Measurements from ENCODE around the gene RAPGEF2.

Gene RAPGEF2

DNA sequence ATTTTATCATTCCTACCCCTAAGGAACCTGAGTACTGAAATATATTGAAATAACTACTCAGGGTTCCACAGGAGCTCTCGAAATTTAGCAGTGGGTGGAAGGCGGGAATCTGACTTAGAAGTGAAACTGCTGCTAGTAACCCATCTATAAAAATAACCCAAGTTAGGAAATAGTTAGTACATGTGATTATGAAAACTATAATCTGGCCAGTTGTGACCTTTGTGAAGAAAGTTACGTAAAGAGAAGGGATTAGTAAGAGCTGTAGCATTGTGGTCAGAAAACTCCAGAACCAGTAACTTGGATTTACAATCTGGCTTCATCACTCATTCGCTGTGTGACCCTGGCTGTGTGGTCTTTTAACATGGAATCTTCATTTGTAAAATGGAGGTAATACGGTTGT, 175.5 kb downstream of the RAPGEF2 start:
- DNase-seq (ENCODE audit: low read depth, low spot score), result no peak

GRCh38 chr4:159279084-159279483, 176.2 kb downstream of the RAPGEF2 start:
- DNase-seq (ENCODE audit: low read depth, low spot score), result no peak

- DNase-seq (ENCODE audit: low read depth, low spot score), result no peak
Measured at GRCh38 chr4:159280442-159281172, 177.7 kb downstream of the RAPGEF2 start.

DNA sequence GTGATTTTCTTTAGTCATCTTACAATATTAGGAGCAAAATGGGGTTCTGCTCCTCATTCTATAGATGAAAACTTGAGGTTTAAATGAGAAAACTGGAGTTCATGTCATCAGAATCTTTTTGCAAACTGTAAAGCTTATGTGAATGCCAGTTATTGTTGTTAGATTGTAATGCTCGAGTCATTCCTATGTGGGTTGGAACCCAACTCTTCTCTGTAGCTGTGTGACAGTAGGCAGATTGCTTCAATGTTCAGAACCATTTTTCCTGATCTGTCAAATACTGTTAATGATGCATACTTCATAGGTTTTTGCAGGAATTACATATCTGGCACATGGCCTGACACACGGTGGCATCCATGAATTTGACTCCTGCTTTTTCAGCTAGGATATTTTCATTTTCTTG, 178.9 kb downstream of the RAPGEF2 start:
- DNase-seq (ENCODE audit: low read depth, low spot score), result no peak

DNA sequence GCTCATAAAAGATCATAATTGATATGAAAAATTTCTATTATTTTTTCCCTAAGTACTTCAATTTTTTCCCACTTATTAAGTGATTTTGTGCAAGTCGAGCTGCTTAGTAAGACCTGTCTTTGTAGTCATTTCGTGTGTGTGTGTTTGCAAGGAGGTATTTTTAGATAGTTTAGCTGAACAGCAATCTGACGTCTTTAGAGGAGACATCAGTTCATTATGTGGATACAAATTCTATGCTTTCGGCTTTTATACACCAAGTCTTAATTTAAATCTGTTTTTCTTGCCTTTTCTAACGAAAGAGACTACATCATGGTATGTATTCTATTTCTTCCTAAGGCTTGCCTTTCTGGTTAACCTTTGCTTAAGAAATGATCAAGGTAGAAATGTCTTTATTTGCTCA, 179.4 kb downstream of the RAPGEF2 start:
- no peak for DNase-seq (ENCODE audit: low read depth, low spot score)

DNA sequence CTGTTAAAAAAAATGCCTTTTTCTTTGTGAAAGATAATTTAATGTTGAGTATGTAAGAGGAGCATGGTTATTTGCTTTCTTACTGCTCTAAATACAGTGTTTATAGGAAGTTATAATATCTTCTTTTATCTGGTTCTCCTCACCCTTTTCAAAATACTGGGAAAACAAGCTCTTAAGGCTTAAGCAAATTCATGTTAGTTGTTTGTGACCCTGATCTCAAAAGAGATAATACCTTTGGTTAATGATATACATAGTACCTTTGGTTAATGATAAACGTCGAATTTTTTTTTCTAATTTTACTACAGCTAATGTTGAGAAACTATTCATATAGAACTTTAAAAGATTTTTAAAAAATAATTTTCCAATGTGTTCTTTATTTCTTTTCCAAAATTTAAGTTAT, 180.1 kb downstream of the RAPGEF2 start:
- no peak for DNase-seq (ENCODE audit: low read depth, low spot score)

GRCh38 chr4:159283696-159284095, 180.8 kb downstream of the RAPGEF2 start:
- DNase-seq (ENCODE audit: low read depth, low spot score), result no peak

- no peak for DNase-seq (ENCODE audit: low read depth, low spot score)
Measured at GRCh38 chr4:159284113-159284512, 181.2 kb downstream of the RAPGEF2 start.

DNA sequence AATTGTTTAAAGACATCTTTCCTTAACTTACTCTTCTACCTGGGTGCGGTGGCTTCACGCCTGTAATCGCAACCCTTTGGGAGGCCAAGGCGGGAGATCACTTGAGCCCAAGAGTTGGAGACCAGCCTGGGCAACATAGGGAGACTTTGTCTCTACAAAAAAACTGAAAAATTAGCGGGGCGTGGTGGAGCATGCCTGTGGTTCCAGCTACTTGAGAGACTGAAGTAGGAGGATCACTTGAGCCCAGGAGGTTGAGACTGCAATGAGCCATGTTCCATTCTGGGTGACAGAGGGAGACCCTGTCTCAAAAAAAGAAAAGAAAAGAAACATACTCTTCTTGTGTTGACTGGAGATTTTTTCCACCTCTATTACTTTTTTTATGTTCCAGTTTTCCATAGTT, 181.9 kb downstream of the RAPGEF2 start:
- DNase-seq (ENCODE audit: low read depth, low spot score), result no peak

DNA sequence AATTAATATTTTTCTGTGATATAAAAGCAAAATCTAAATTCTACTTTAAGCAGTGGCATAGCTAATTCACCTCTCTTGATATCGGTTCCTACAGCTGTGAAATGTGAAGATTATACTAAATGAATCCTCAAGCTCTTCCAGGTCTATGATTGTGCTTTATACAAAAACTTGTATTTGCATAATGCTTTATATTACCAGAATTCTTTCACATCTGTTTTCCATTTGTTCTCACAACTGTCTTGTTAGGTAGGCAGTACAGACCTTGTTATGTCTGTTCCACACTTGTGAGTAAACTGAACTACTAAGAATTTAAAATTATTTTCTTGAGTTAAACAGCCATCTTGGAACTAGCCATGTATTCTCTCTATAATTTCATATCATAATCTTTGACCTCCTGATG, 184.9 kb downstream of the RAPGEF2 start:
- no peak for DNase-seq (ENCODE audit: low read depth, low spot score)

- DNase-seq (ENCODE audit: low read depth, low spot score), result no peak
Measured at GRCh38 chr4:159289682-159290081, 186.8 kb downstream of the RAPGEF2 start.

DNA sequence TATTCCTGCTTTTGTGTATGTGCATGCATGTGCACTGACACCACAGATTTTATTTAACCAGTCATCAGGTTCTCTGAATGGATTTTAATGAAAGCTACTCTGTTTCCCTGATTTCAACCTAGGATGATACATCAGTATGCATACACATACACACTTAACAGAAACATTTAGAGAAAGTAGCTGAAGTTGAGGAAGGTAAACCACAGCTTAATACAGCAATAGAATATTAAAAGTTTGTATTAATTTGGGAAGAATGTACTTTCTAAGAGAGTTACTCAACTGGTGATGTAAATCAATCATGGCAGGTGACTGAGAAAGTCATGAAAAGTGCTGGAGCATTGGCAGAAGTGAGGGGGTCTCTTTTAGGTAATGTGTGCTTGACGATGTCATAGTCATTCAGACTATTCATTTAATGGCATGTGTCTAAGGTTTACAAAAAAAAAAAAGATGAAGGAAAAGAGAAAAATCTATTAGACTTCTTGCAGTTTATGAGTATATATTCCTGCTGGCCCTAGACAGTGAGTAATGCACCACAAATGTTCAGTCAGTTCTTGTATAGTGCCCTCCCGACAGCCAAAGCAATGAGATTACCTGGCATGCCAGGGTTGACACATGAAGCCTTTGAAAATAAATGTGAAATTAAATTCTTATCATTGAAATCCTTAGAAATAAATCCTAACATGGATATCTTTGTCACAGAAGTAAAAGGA, 187.6 kb downstream of the RAPGEF2 start:
- no peak for DNase-seq (ENCODE audit: low read depth, low spot score)

GRCh38 chr4:159291176-159291575, 188.3 kb downstream of the RAPGEF2 start:
- no peak for DNase-seq (ENCODE audit: low read depth, low spot score)

GRCh38 chr4:159292137-159292896, 189.4 kb downstream of the RAPGEF2 start:
- DNase-seq (ENCODE audit: low read depth, low spot score), result no peak

- DNase-seq (ENCODE audit: low read depth, low spot score), result no peak
Measured at GRCh38 chr4:159293811-159294515, 191.1 kb downstream of the RAPGEF2 start.

GRCh38 chr4:159296061-159296460, 193.2 kb downstream of the RAPGEF2 start:
- no peak for DNase-seq (ENCODE audit: low read depth, low spot score)

DNA sequence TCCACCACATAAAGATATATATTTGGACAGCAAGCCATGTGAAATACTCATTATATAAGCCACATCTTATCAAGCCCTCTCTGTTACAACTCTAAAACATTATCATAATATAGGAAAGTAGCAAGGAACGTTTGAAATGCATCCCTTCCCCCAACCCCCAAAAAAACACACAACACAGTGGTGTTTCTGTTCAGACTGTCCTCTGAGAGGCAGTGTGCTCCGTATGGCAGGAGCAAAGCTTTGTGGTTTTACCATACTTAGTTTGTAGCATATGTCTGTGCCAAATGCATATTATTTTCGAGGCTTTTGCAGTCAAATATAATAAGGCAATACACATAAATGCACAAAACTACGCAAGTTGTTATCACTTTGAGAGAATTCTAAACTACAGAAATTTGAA, 194.2 kb downstream of the RAPGEF2 start:
- no peak for DNase-seq (ENCODE audit: low read depth, low spot score)

- no peak for DNase-seq (ENCODE audit: low read depth, low spot score)
Measured at GRCh38 chr4:159298502-159298901, 195.6 kb downstream of the RAPGEF2 start.

GRCh38 chr4:159303435-159303834, 200.6 kb downstream of the RAPGEF2 start:
- DNase-seq (ENCODE audit: low read depth, low spot score), result no peak

DNA sequence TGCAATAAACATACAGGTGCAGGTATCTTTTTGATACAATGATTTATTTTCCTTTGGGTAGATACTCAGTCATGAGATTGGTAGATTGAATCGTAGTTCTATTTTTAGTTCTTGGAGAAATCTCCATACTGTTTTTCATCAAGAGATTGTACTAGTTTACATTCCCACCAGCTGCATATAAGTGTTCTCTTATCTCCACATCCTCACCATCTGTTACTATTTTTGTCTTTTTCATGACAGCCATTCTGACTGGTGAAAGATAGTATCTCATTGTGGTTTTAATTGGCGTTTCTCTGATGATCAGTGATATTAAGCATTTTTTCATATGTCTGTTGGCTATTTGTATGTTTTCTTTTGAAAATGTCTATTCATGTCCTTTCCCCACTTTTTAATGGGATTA, 202.2 kb downstream of the RAPGEF2 start:
- no peak for DNase-seq (ENCODE audit: low read depth, low spot score)

DNA sequence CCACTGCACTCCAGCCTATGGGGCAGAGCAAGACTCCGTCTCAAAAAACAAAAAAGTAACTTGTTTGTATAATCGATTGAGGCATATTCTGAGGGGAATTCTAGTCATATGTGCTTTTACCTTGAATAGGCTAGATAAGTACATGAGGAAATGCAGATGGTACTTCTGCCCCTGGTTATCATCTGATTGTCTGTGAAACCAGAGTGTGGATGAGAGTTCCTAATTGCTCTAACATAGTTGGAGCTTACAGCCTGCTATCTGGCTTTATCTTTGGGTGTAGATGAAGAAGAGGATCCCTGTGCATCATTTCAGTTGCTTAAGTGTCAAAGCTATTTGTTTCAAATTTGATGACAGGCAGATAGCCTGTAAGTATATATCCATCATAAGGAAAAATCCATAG, 205.1 kb downstream of the RAPGEF2 start:
- DNase-seq (ENCODE audit: low read depth, low spot score), result no peak

Data from smooth muscle cell of the brain vasculature (primary cell).